Endothelial cell of umbilical vein (primary cell): ENCODE data around the gene TMEM191B. TPM values are rescaled to one million over a fixed set of nuclear protein-coding genes. Genes with fewer than 3 reads are reported as not detected.
"Not testable (repeated sequence)": the region's sequence is repeated elsewhere in the genome, so short reads cannot be mapped to it uniquely, and the experiment has no call there.

Source experiments
- BruUV-seq: library from RNA; stranded (reverse); fragments of 400-500 nt; replicated peaks from 2 replicates; lab custom pipeline; 2021; lab: Mats Ljungman, UMichigan
- CTCF ChIA-PET: fragments of 300-600, 350-600 bp; sonication (Branson Sonifier 250); formaldehyde crosslinking; loops from one replicate; lab custom pipeline; 2021; ENCODE audit warnings: antibody characterized with exemption, inconsistent platforms; lab: Charles Lee
- POLR2A ChIA-PET: fragments of 300-600, 350-600 bp; sonication (Branson Sonifier 250); formaldehyde crosslinking; loops from one replicate; lab custom pipeline; 2021; ENCODE audit warnings: antibody characterized with exemption, inconsistent platforms; lab: Charles Lee
- DNase-seq: peaks from one replicate; pipeline ENCODE4 v3.0.0-alpha.2; 2011; ENCODE audit warnings: low read depth, low spot score
- FAIRE-seq: peaks from 2 replicates; lab custom pipeline; 2011; peaks lifted over from hg19 to GRCh38; lab: Jason Lieb, UNC
- H2AFZ ChIP-seq: 2 replicates; pipeline ENCODE4 v1.6.0; 2012; ENCODE audit warnings: low read depth, low read length, control low read depth, inconsistent platforms
- H3K27ac ChIP-seq: 2 replicates; pipeline ENCODE4 v1.5.1; 2011; ENCODE audit warnings: low read depth, mild to moderate bottlenecking, control low read depth, low read length, moderate library complexity; ENCODE audit not compliant: insufficient read depth
- H3K27me3 ChIP-seq, 2 experiments: 2 replicates each; pipeline versions ENCODE4 v1.6.0 to v1.6.1; 2011; ENCODE audit warnings: low read length in 2 of 2, mixed read lengths in 1 of 2; ENCODE audit not compliant: control insufficient read depth in 2 of 2, insufficient read depth in 2 of 2
- H3K36me3 ChIP-seq, 2 experiments: 2 replicates in 1 of 2; 3 replicates in 1 of 2; pipeline ENCODE4 v1.5.1; 2011; ENCODE audit warnings: low read length in 2 of 2, mild to moderate bottlenecking in 1 of 2, moderate library complexity in 1 of 2; ENCODE audit not compliant: control insufficient read depth in 2 of 2, insufficient read depth in 2 of 2; ENCODE audit errors: extremely low read depth in 1 of 2
- H3K4me1 ChIP-seq: 3 replicates; pipeline ENCODE4 v1.5.1; 2011; ENCODE audit warnings: mild to moderate bottlenecking, low read length; ENCODE audit not compliant: control insufficient read depth, insufficient read depth; ENCODE audit errors: extremely low read depth
- H3K4me2 ChIP-seq: 2 replicates; pipeline ENCODE4 v1.6.1; 2011; ENCODE audit warnings: low read length, control low read depth, mixed read lengths; ENCODE audit not compliant: insufficient read depth
- H3K4me3 ChIP-seq, 3 experiments: fragments of 200-600 bp in 1 of 3; sonication (generic), shearing (Covaris generic) in 1 of 3; replicated peaks in 1 of 3; 2 replicates each; pipeline ENCODE4 v1.5.1; 2011 to 2016; ENCODE audit warnings: control low read depth in 3 of 3, low read length in 3 of 3, mild to moderate bottlenecking in 2 of 3, inconsistent platforms in 1 of 3, low read depth in 1 of 3, moderate library complexity in 1 of 3; ENCODE audit not compliant: insufficient read depth in 1 of 3
- H3K79me2 ChIP-seq: 2 replicates; pipeline ENCODE4 v1.6.0; 2012; ENCODE audit warnings: low read length, inconsistent platforms; ENCODE audit not compliant: control insufficient read depth, insufficient read depth
- H3K9ac ChIP-seq: replicated peaks from 2 replicates; pipeline ENCODE3; 2011; ENCODE audit warnings: low read length, control low read depth; ENCODE audit not compliant: insufficient read depth; ENCODE audit errors: extremely low read depth
- H3K9me1 ChIP-seq: replicated peaks from 3 replicates; pipeline ENCODE4 v1.6.0; 2011; ENCODE audit warnings: mild to moderate bottlenecking, low read length; ENCODE audit not compliant: control insufficient read depth, insufficient read depth; ENCODE audit errors: extremely low read depth
- H3K9me3 ChIP-seq: replicated peaks from 2 replicates; pipeline ENCODE4 v1.5.1; 2012; ENCODE audit warnings: low read length, inconsistent platforms; ENCODE audit not compliant: control insufficient read depth, insufficient read depth
- H4K20me1 ChIP-seq: replicated peaks from 2 replicates; pipeline ENCODE3; 2011; ENCODE audit warnings: mild to moderate bottlenecking, low read length; ENCODE audit not compliant: control insufficient read depth, insufficient read depth; ENCODE audit errors: extremely low read depth
- dilution Hi-C: fragments of 300-500 bp; cut with MboI; formaldehyde crosslinking; loops from one replicate; pipeline ENCODE4 v1.15.0; 2019; ENCODE audit warnings: low sequenced_read_pairs; ENCODE audit not compliant: extremely low pct_ligation_motif_present
- intact Hi-C: fragments of 100-400 bp; cut with micrococcal nuclease; formaldehyde crosslinking; loops from one replicate; pipeline ENCODE4 v1.10.0; 2022
- polyA plus RNA-seq, 4 experiments: library from polyadenylated mRNA; depleted of rRNA in 3 of 4; stranded (reverse) in 3 of 4; unstranded in 1 of 4; fragments of >200 nt; gene quantifications; 2 replicates each; pipeline versions ENCODE4 v1.2.1 to v1.2.3, GENCODE V29; 2011 to 2012; ENCODE audit warnings: missing spikeins in 1 of 4
- total RNA-seq: library from RNA; stranded (reverse); gene quantifications from 2 replicates; pipeline ENCODE4 v1.2.3, GENCODE V29; 2021

Gene TMEM191B
- total and polyA plus RNA-seq, 2 donors (not counting 3 experiments of a cell fraction or from before 2014, with no cell fraction given) = 0.33 TPM; not detected in 1

GRCh38 chr22:18574555-18574954 is 47.0 kb downstream of the TMEM191B start:
- POLR2A ChIA-PET, H2AFZ ChIP-seq, H3K4me1 ChIP-seq, intact Hi-C loops, H3K9me3 ChIP-seq, H3K9me1 ChIP-seq, H3K4me2 ChIP-seq, BruUV-seq, H3K9ac ChIP-seq, dilution Hi-C loops, H3K4me3 ChIP-seq, H4K20me1 ChIP-seq, FAIRE-seq, H3K36me3 ChIP-seq, CTCF ChIA-PET, H3K27ac ChIP-seq, DNase-seq, H3K79me2 ChIP-seq, H3K27me3 ChIP-seq: not testable (repeated sequence)

- BruUV-seq, intact Hi-C loops, H3K4me2 ChIP-seq, H3K9me3 ChIP-seq, POLR2A ChIA-PET, H3K79me2 ChIP-seq, H2AFZ ChIP-seq, FAIRE-seq, DNase-seq, H3K36me3 ChIP-seq, H3K27ac ChIP-seq, H3K4me1 ChIP-seq, H3K9ac ChIP-seq, H3K27me3 ChIP-seq, CTCF ChIA-PET, H4K20me1 ChIP-seq, H3K4me3 ChIP-seq, H3K9me1 ChIP-seq, dilution Hi-C loops: not testable (repeated sequence)
These were observed 48.1 kb downstream of the TMEM191B start for GRCh38 chr22:18575686-18576085.

GRCh38 chr22:18577090-18577818 is 49.7 kb downstream of the TMEM191B start:
- BruUV-seq, FAIRE-seq, dilution Hi-C loops, H3K36me3 ChIP-seq, H3K9ac ChIP-seq, H4K20me1 ChIP-seq, CTCF ChIA-PET, POLR2A ChIA-PET, H3K79me2 ChIP-seq, H3K27ac ChIP-seq, H3K4me2 ChIP-seq, H3K4me3 ChIP-seq, DNase-seq, H3K9me3 ChIP-seq, H3K27me3 ChIP-seq, H3K9me1 ChIP-seq, H2AFZ ChIP-seq, intact Hi-C loops, H3K4me1 ChIP-seq: not testable (repeated sequence)

- H3K9ac ChIP-seq, H3K9me3 ChIP-seq, DNase-seq, H2AFZ ChIP-seq, H3K4me2 ChIP-seq, dilution Hi-C loops, H3K4me1 ChIP-seq, BruUV-seq, intact Hi-C loops, CTCF ChIA-PET, H3K36me3 ChIP-seq, H3K79me2 ChIP-seq, H3K9me1 ChIP-seq, H3K4me3 ChIP-seq, POLR2A ChIA-PET, H4K20me1 ChIP-seq, H3K27me3 ChIP-seq, H3K27ac ChIP-seq, FAIRE-seq: not testable (repeated sequence)
These were observed 50.2 kb downstream of the TMEM191B start for GRCh38 chr22:18577847-18578246.
